HG03342 (cell line): Measurements from ENCODE around the gene ODAD4.

Experiments used
- ATAC-seq: cut with Tn5 transposase; IDR thresholded peaks from one replicate; pipeline ENCODE4 v1.9.1; 2021; ENCODE audit warnings: mild to moderate bottlenecking, moderate library complexity; ENCODE audit not compliant: unreplicated experiment

Gene ODAD4

GRCh38 chr17:41941168-41941567, 10.8 kb downstream of the ODAD4 start:
- ATAC-seq = no peak

GRCh38 chr17:41942626-41943373, 12.4 kb downstream of the ODAD4 start:
- ATAC-seq = no peak

- ATAC-seq = no peak
Measured at GRCh38 chr17:41943492-41943891, 13.1 kb downstream of the ODAD4 start.

GRCh38 chr17:41944943-41945342, 14.5 kb downstream of the ODAD4 start:
- ATAC-seq = no peak

- ATAC-seq = no peak
Measured at GRCh38 chr17:41948762-41949460, 18.5 kb downstream of the ODAD4 start.

GRCh38 chr17:41956522-41956921, 26.1 kb downstream of the ODAD4 start:
- no peak for ATAC-seq

GRCh38 chr17:41957031-41957868, 26.8 kb downstream of the ODAD4 start:
- no peak for ATAC-seq

GRCh38 chr17:41957869-41958439, 27.5 kb downstream of the ODAD4 start:
- ATAC-seq = no peak

GRCh38 chr17:41959030-41959335, 28.6 kb downstream of the ODAD4 start:
- no peak for ATAC-seq

GRCh38 chr17:41959336-41960095, 29.1 kb downstream of the ODAD4 start:
- ATAC-seq = no peak

- no peak for ATAC-seq
Measured at GRCh38 chr17:41962111-41962510, 31.7 kb downstream of the ODAD4 start.

- no peak for ATAC-seq
Measured at GRCh38 chr17:41962768-41963434, 32.5 kb downstream of the ODAD4 start.

GRCh38 chr17:41965694-41966462, 35.5 kb downstream of the ODAD4 start:
- ATAC-seq = no peak

- peak; percentile 53 for ATAC-seq
Measured at GRCh38 chr17:41966463-41967140, 36.2 kb downstream of the ODAD4 start, which contains the start of gene CNP. TSS of gene CNP (plus strand) at chr17:41966795. CDS start at chr17:41966885, 90 bp downstream.

- no peak for ATAC-seq
Measured at GRCh38 chr17:41967141-41967920, 36.9 kb downstream of the ODAD4 start.

- ATAC-seq = no peak
Measured at GRCh38 chr17:41967921-41968578, 37.6 kb downstream of the ODAD4 start.

- no peak for ATAC-seq
Measured at GRCh38 chr17:41968676-41969075, 38.3 kb downstream of the ODAD4 start.
